PC-3 (cell line): ENCODE results near the gene TMEM44. TPM values are rescaled to one million over a fixed set of nuclear protein-coding genes. Genes with fewer than 3 reads are reported as not detected.
A peak's percentile ranks its signal among the peaks of the same experiment; 100 is the strongest.

ENCODE experiments used
- ATAC-seq: fragments of 200-7000 bp; cut with Tn5 transposase; 2 replicates; pipeline ENCODE4 v1.9.1; 2020; ENCODE audit warnings: mild to moderate bottlenecking, moderate library complexity
- BruUV-seq: library from RNA; stranded (reverse); fragments of 400-500 nt; replicated peaks from 2 replicates; lab custom pipeline; 2021; lab: Mats Ljungman, UMichigan
- CTCF ChIA-PET: fragments of 300-600 bp; sonication (Branson Sonifier 250); formaldehyde crosslinking; loops from one replicate; lab custom pipeline; 2022; ENCODE audit warnings: antibody characterized with exemption; lab: Charles Lee
- POLR2A ChIA-PET: fragments of 300-600 bp; sonication (Branson Sonifier 250); formaldehyde crosslinking; loops from one replicate; lab custom pipeline; 2022; ENCODE audit warnings: antibody characterized with exemption; ENCODE audit not compliant: unreplicated experiment; lab: Charles Lee
- DNase-seq: peaks from one replicate; pipeline ENCODE4 v3.0.0-alpha.2; 2015
- H2AFZ ChIP-seq: fragments of 300-600 bp; sonication (generic); 2 replicates; pipeline ENCODE4 v1.6.0; 2016; ENCODE audit warnings: antibody characterized with exemption, low read length
- H3F3A ChIP-seq: fragments of 300-600 bp; sonication (generic); one replicate; pipeline ENCODE4 v1.6.0; 2017; ENCODE audit warnings: antibody characterized with exemption, low read length, control low read depth, mild to moderate bottlenecking; ENCODE audit not compliant: unreplicated experiment
- H3K27ac ChIP-seq: fragments of 300-600 bp; sonication (generic); 2 replicates; pipeline ENCODE4 v1.5.1; 2016; ENCODE audit warnings: mild to moderate bottlenecking, low read length
- H3K27me3 ChIP-seq: fragments of 300-600 bp; sonication (generic); 2 replicates; pipeline ENCODE4 v1.6.1; 2016; ENCODE audit warnings: low read length, mixed read lengths
- H3K36me3 ChIP-seq: fragments of 300-600 bp; sonication (generic); 2 replicates; pipeline ENCODE4 v1.6.1; 2016; ENCODE audit warnings: low read depth, mixed run types, low read length, mixed read lengths
- H3K4me1 ChIP-seq: fragments of 300-600 bp; sonication (generic); 2 replicates; pipeline ENCODE4 v1.5.1; 2016; ENCODE audit warnings: low read length; ENCODE audit not compliant: insufficient read depth
- H3K4me2 ChIP-seq: fragments of 300-600 bp; sonication (generic); 2 replicates; pipeline ENCODE4 v1.6.0; 2016; ENCODE audit warnings: low read length
- H3K4me3 ChIP-seq: fragments of 300-600 bp; sonication (generic); 2 replicates; pipeline ENCODE4 v1.5.1; 2016; ENCODE audit warnings: mild to moderate bottlenecking, low read length, mixed read lengths
- H3K79me2 ChIP-seq: fragments of 300-600 bp; sonication (generic); 2 replicates; pipeline ENCODE4 v1.6.1; 2017; ENCODE audit warnings: low read length, mixed read lengths
- H3K9ac ChIP-seq: fragments of 300-600 bp; sonication (generic); 2 replicates; pipeline ENCODE4 v1.6.0; 2016; ENCODE audit warnings: mild to moderate bottlenecking, low read length
- H3K9me2 ChIP-seq: fragments of 300-600 bp; sonication (generic); replicated peaks from 2 replicates; pipeline ENCODE4 v1.6.1; 2016; ENCODE audit warnings: mixed run types, low read length, mixed read lengths
- H3K9me3 ChIP-seq: fragments of 300-600 bp; sonication (generic); 2 replicates; pipeline ENCODE4 v1.6.1; 2016; ENCODE audit warnings: low read length, mixed read lengths
- H4K20me1 ChIP-seq: fragments of 300-600 bp; sonication (generic); 2 replicates; pipeline ENCODE4 v1.6.1; 2016; ENCODE audit warnings: low read length, mixed read lengths
- CTCF ChIP-seq: fragments of 300-600 bp; sonication (generic); conservative IDR thresholded peaks from 2 replicates; pipeline ENCODE4 v1.5.1; 2017; ENCODE audit warnings: antibody characterized with exemption, low read depth, mild to moderate bottlenecking, low read length
- EZH2 ChIP-seq: fragments of 300-600 bp; sonication (generic); IDR thresholded peaks from one replicate; pipeline ENCODE4 v1.6.1; 2017; ENCODE audit warnings: antibody characterized with exemption, mild to moderate bottlenecking, low read length; ENCODE audit not compliant: unreplicated experiment
- EZH2phosphoT487 ChIP-seq: fragments of 300-600 bp; sonication (generic); IDR thresholded peaks from 2 replicates; pipeline ENCODE4 v1.6.1; 2018; ENCODE audit warnings: mild to moderate bottlenecking, antibody characterized with exemption, low read length, borderline replicate concordance
- intact Hi-C: fragments of 100-400 bp; cut with micrococcal nuclease; formaldehyde crosslinking; loops from 2 replicates; pipeline ENCODE4 v1.9.0; 2023
- total RNA-seq: library from RNA; depleted of rRNA; stranded (reverse); fragments of >200 nt; gene quantifications from 2 replicates; pipeline ENCODE4 v1.2.3, GENCODE V29; 2014

TMEM44 gene
- total RNA-seq, 1 experiment from 2014 or later = 16.6 TPM

DNA sequence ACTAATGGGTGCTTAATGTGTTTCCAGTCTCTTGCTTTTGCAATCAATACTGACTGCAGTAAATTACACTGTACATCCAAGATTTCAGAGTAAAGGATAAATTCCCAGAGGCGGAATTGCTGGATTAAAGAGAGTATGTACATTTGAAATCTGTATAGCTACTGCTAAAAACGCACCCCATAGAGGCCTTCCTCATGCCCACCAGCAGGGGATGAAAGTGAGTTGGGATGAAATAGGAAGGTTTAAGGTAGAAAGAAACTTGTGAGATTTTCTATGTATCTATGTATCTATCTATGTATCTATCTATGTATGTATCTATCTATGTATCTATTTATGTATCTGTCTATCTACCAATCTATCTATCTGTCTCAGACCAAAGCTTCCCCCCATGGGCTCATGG is 28.4 kb downstream of the TMEM44 start:
- ChIA-PET POLR2A (no interaction called here), CTCF (interaction anchor here (0.5 to 0.7 kb wide), 4 partner anchors 28 to 397 kb away, joined by 3 to 4 read pairs (median 4); no protein-coding TSS in a partner anchor)
- no peaks in the 10 kb centered on the region for H4K20me1 ChIP-seq
- no peaks in the 10 kb centered on the region for H3K9me3 ChIP-seq
- no peak overlapping the region for H3K4me3 ChIP-seq
- DNase-seq (peak; percentile 25), ATAC-seq (peak; percentile 81)
- H3K4me2 ChIP-seq = no peak overlapping the region
- H3K27ac ChIP-seq = no peak overlapping the region
- peak; percentile 63 for TF ChIP-seq CTCF
- TF ChIP-seq EZH2phosphoT487 = no peak
- no peak overlapping the region for H2AFZ ChIP-seq
- no peaks in the 10 kb centered on the region for H3K79me2 ChIP-seq
- H3K9ac ChIP-seq = no peak overlapping the region
- no peaks in the 10 kb centered on the region for H3K27me3 ChIP-seq
- intact Hi-C loops = no loop called here
- H3K4me1 ChIP-seq = no peaks in the 10 kb centered on the region
- H3K36me3 ChIP-seq = no peaks in the 10 kb centered on the region
- no peaks in the 10 kb centered on the region for H3K9me2 ChIP-seq
- BruUV-seq = no TSS peak
- H3F3A ChIP-seq = no peaks in the 10 kb centered on the region

GRCh38 chr3:194604126-194604525 is 29.1 kb downstream of the TMEM44 start:
- Histone ChIP-seq H2AFZ (no peak overlapping the region), H3K9me3 (no peaks in the 10 kb centered on the region), H3K36me3 (no peaks in the 10 kb centered on the region), H3K79me2 (no peaks in the 10 kb centered on the region), H4K20me1 (no peaks in the 10 kb centered on the region), H3K9me2 (no peaks in the 10 kb centered on the region), H3K27ac (no peak overlapping the region), H3K4me1 (no peaks in the 10 kb centered on the region), H3F3A (no peaks in the 10 kb centered on the region), H3K4me3 (no peak overlapping the region), H3K4me2 (no peak overlapping the region), H3K9ac (no peak overlapping the region), H3K27me3 (no peaks in the 10 kb centered on the region)
- ChIA-PET POLR2A (no interaction called here), CTCF (interaction anchor here (0.5 to 0.7 kb wide), 3 partner anchors 77 to 235 kb away, joined by 3 read pairs; no protein-coding TSS in a partner anchor)
- intact Hi-C loops = no loop called here
- no TSS peak for BruUV-seq
- TF ChIP-seq EZH2 (no peak), EZH2phosphoT487 (no peak), CTCF (no peak)
- DNase-seq = no peak
- no peak for ATAC-seq

GRCh38 chr3:194602669-194603171 is 30.5 kb downstream of the TMEM44 start:
- Histone ChIP-seq H3K9ac (no peak overlapping the region), H3K27ac (no peak overlapping the region), H3F3A (no peaks in the 10 kb centered on the region), H3K4me3 (no peak overlapping the region), H2AFZ (no peak overlapping the region), H3K9me2 (no peaks in the 10 kb centered on the region), H3K36me3 (no peaks in the 10 kb centered on the region), H3K27me3 (no peaks in the 10 kb centered on the region), H3K4me1 (no peaks in the 10 kb centered on the region), H3K79me2 (no peaks in the 10 kb centered on the region), H3K4me2 (no peak overlapping the region), H3K9me3 (no peaks in the 10 kb centered on the region), H4K20me1 (no peaks in the 10 kb centered on the region)
- ATAC-seq = no peak
- BruUV-seq = no TSS peak
- no peak for DNase-seq
- POLR2A ChIA-PET = no interaction called here
- CTCF ChIA-PET = interaction anchor here (0.6 kb wide), 1 partner anchor 226 kb away, joined by 3 read pairs; no protein-coding TSS in a partner anchor
- TF ChIP-seq EZH2 (no peak), CTCF (no peak), EZH2phosphoT487 (no peak)
- intact Hi-C loops = no loop called here
